Caco-2 (cell line): ENCODE measurements around the gene MSI1. TPM values are rescaled to one million over a fixed set of nuclear protein-coding genes. Genes with fewer than 3 reads are reported as not detected.

Source experiments
- BruUV-seq: library from RNA; stranded (reverse); fragments of 400-500 nt; replicated peaks from 2 replicates; lab custom pipeline; 2021; lab: Mats Ljungman, UMichigan
- CTCF ChIA-PET: fragments of 300-600 bp; sonication (Branson Sonifier 250); formaldehyde crosslinking; loops from one replicate; lab custom pipeline; 2022; ENCODE audit warnings: antibody characterized with exemption; lab: Charles Lee
- POLR2A ChIA-PET: fragments of 300-600 bp; sonication (Branson Sonifier 250); formaldehyde crosslinking; loops from one replicate; lab custom pipeline; 2022; ENCODE audit warnings: antibody characterized with exemption; lab: Charles Lee
- DNase-seq, 2 experiments: peaks; one replicate each; pipeline versions ENCODE4 v3.0.0 to v3.0.0-alpha.2; 2020 to 2022
- H3K27me3 ChIP-seq: replicated peaks from 2 replicates; pipeline ENCODE4 v1.6.0; 2011; ENCODE audit warnings: low read length; ENCODE audit not compliant: control insufficient read depth, insufficient read depth
- H3K36me3 ChIP-seq: 2 replicates; pipeline ENCODE4 v1.5.1; 2011; ENCODE audit warnings: low read length; ENCODE audit not compliant: control insufficient read depth, insufficient read depth
- H3K4me1 ChIP-seq: fragments of 250-450 bp; sonication (Bioruptor Pico); 2 replicates; pipeline ENCODE4 v1.5.1; 2020; ENCODE audit warnings: mild to moderate bottlenecking
- H3K4me3 ChIP-seq: 2 replicates; pipeline ENCODE4 v1.5.1; 2011; ENCODE audit warnings: low read depth, mild to moderate bottlenecking, control low read depth, low read length
- H3K9me3 ChIP-seq: fragments of 250-450 bp; sonication (Bioruptor Pico); 2 replicates; pipeline ENCODE4 v1.5.1; 2020; ENCODE audit warnings: mild to moderate bottlenecking, moderate library complexity
- H3K27ac Mint-ChIP-seq: one replicate; pipeline ENCODE4 v1.8.0; 2022; ENCODE audit warnings: mixed read lengths; ENCODE audit not compliant: unreplicated experiment
- H3K27me3 Mint-ChIP-seq: one replicate; pipeline ENCODE4 v1.8.0; 2022; ENCODE audit warnings: mixed read lengths; ENCODE audit not compliant: insufficient read depth, unreplicated experiment
- H3K36me3 Mint-ChIP-seq: one replicate; pipeline ENCODE4 v1.8.0; 2022; ENCODE audit warnings: mild to moderate bottlenecking, mixed read lengths; ENCODE audit not compliant: insufficient read depth, unreplicated experiment
- H3K4me1 Mint-ChIP-seq: one replicate; pipeline ENCODE4 v1.8.0; 2022; ENCODE audit warnings: low read depth, mixed read lengths; ENCODE audit not compliant: unreplicated experiment
- H3K4me3 Mint-ChIP-seq: one replicate; pipeline ENCODE4 v1.8.0; 2022; ENCODE audit warnings: mild to moderate bottlenecking, moderate library complexity, mixed read lengths; ENCODE audit not compliant: unreplicated experiment
- H3K9me3 Mint-ChIP-seq: one replicate; pipeline ENCODE4 v1.8.0; 2022; ENCODE audit warnings: mixed read lengths; ENCODE audit not compliant: unreplicated experiment
- CTCF ChIP-seq, 2 experiments: fragments of 200-600 bp in 1 of 2; IDR thresholded peaks; 1 replicate in 1 of 2; 2 replicates in 1 of 2; pipeline versions ENCODE4 v1.5.1 to v1.8.0; 2011 to 2022; ENCODE audit warnings: antibody characterized with exemption in 1 of 2, control low read depth in 1 of 2, inconsistent platforms in 1 of 2, low read depth in 1 of 2, low read length in 1 of 2, mild to moderate bottlenecking in 1 of 2, moderate library complexity in 1 of 2; ENCODE audit not compliant: insufficient read depth in 1 of 2, severe bottlenecking in 1 of 2, unreplicated experiment in 1 of 2
- intact Hi-C: fragments of 100-400 bp; cut with micrococcal nuclease; formaldehyde crosslinking; loops from one replicate; pipeline ENCODE4 v1.10.0; 2022; ENCODE audit not compliant: unreplicated experiment
- total RNA-seq: library from RNA; stranded (reverse); gene quantifications from 2 replicates; pipeline ENCODE4 v1.2.3, GENCODE V29; 2022

Gene MSI1
- total RNA-seq, 1 experiment from 2014 or later: 24.8 TPM

- peaks cover 16% of the 10 kb centered on the region for H3K9me3 Mint-ChIP-seq
- ChIA-PET CTCF (interaction anchor here (0.8 kb wide), 1 partner anchor 17 kb away, joined by 3 read pairs; no protein-coding TSS in a partner anchor), POLR2A (no interaction called here)
- H3K36me3 Mint-ChIP-seq: no peaks in the 10 kb centered on the region
- Histone ChIP-seq H3K4me1 (no peaks in the 10 kb centered on the region), H3K9me3 (peaks cover 12% of the 10 kb centered on the region), H3K36me3 (no peaks in the 10 kb centered on the region), H3K27me3 (no peaks in the 10 kb centered on the region), H3K4me3 (no peak overlapping the region)
- DNase-seq: no peak
- no peak overlapping the region for H3K4me3 Mint-ChIP-seq
- no peak overlapping the region for H3K27ac Mint-ChIP-seq
- intact Hi-C loops: no loop called here
- BruUV-seq: no TSS peak
- no peak for TF ChIP-seq CTCF (IDR thresholded peaks at IDR 0.05; ENCODE audit: insufficient read depth in 1 of 2, low read depth in 1 of 2, low read length in 1 of 2, severe bottlenecking in 1 of 2, unreplicated experiment in 1 of 2)
- H3K4me1 Mint-ChIP-seq: no peaks in the 10 kb centered on the region
- H3K27me3 Mint-ChIP-seq: no peaks in the 10 kb centered on the region
Observed at GRCh38 chr12:120332041-120332440, 36.9 kb downstream of the MSI1 start.

- Mint-ChIP-seq H3K27ac (no peak overlapping the region), H3K9me3 (peaks cover 10% of the 10 kb centered on the region), H3K27me3 (no peaks in the 10 kb centered on the region), H3K4me1 (peaks cover under 1% of the 10 kb centered on the region), H3K4me3 (no peak overlapping the region), H3K36me3 (no peaks in the 10 kb centered on the region)
- no peaks in the 10 kb centered on the region for H3K4me1 ChIP-seq
- BruUV-seq: no TSS peak
- peaks cover 5% of the 10 kb centered on the region for H3K9me3 ChIP-seq
- no peak for DNase-seq
- no peak for TF ChIP-seq CTCF (IDR thresholded peaks at IDR 0.05; ENCODE audit: insufficient read depth in 1 of 2, low read depth in 1 of 2, low read length in 1 of 2, severe bottlenecking in 1 of 2, unreplicated experiment in 1 of 2)
- H3K27me3 ChIP-seq: no peaks in the 10 kb centered on the region
- H3K36me3 ChIP-seq: no peaks in the 10 kb centered on the region
- no peak overlapping the region for H3K4me3 ChIP-seq
- CTCF ChIA-PET: interaction anchor here (0.8 kb wide), 1 partner anchor 17 kb away, joined by 3 read pairs; no protein-coding TSS in a partner anchor
- intact Hi-C loops: no loop called here
- POLR2A ChIA-PET: no interaction called here
Observed at GRCh38 chr12:120331390-120331789, 37.6 kb downstream of the MSI1 start.

GRCh38 chr12:120328228-120328627 lies 40.7 kb downstream of the MSI1 start:
- Histone ChIP-seq H3K36me3 (no peaks in the 10 kb centered on the region), H3K4me3 (no peak overlapping the region), H3K9me3 (no peaks in the 10 kb centered on the region), H3K27me3 (no peaks in the 10 kb centered on the region), H3K4me1 (no peaks in the 10 kb centered on the region)
- ChIA-PET CTCF (no interaction called here), POLR2A (no interaction called here)
- H3K9me3 Mint-ChIP-seq: no peaks in the 10 kb centered on the region
- H3K27ac Mint-ChIP-seq: no peak overlapping the region
- intact Hi-C loops: loop anchor here (5.0 kb wide), 1 partner anchor 254 kb away; the partner anchor contains the start of gene POP5
- peaks cover 7% of the 10 kb centered on the region for H3K4me1 Mint-ChIP-seq
- no peaks in the 10 kb centered on the region for H3K27me3 Mint-ChIP-seq
- no peaks in the 10 kb centered on the region for H3K36me3 Mint-ChIP-seq
- no TSS peak for BruUV-seq
- H3K4me3 Mint-ChIP-seq: no peak overlapping the region
- TF ChIP-seq CTCF (IDR thresholded peaks at IDR 0.05; ENCODE audit: insufficient read depth in 1 of 2, low read depth in 1 of 2, low read length in 1 of 2, severe bottlenecking in 1 of 2, unreplicated experiment in 1 of 2): no peak
- no peak for DNase-seq
